Measurements from ENCODE around the gene CCDC66. TPM values are rescaled to one million over a fixed set of nuclear protein-coding genes. Genes with fewer than 3 reads are reported as not detected.

The CCDC66 gene
- total RNA-seq (10 to 100 TPM; 19.4 to 24.3 TPM), polyA plus RNA-seq (ENCODE audit: insufficient read length in 6 of 6) (10 to 100 TPM; 47.3 to 66.6 (median 56.3) TPM)
- long read RNA-seq, donor 1, partial matches to known transcripts = 70 of 76 reads
- long read RNA-seq, donor 1, other reads (novel, unspliced or antisense) = 0 of 76 reads
- long read RNA-seq, donor 2, partial matches to known transcripts = 0 of 5 reads
- long read RNA-seq, donor 2, other reads (novel, unspliced or antisense) = 0 of 5 reads
- long read RNA-seq, donor 3, partial matches to known transcripts = 8 of 12 reads
- long read RNA-seq, donor 3, other reads (novel, unspliced or antisense) = 0 of 12 reads
- long read RNA-seq, donor 4, partial matches to known transcripts = 2 of 4 reads
- long read RNA-seq, donor 4, other reads (novel, unspliced or antisense) = 2 of 4 reads
- long read RNA-seq, donor 5, partial matches to known transcripts = 5 of 9 reads
- long read RNA-seq, donor 5, other reads (novel, unspliced or antisense) = 0 of 9 reads
- long read RNA-seq, donor 6, partial matches to known transcripts = 0 of 3 reads
- long read RNA-seq, donor 6, other reads (novel, unspliced or antisense) = 0 of 3 reads
- long read RNA-seq, donor 7 = 0 reads
- long read RNA-seq, donor 8, partial matches to known transcripts = 25 of 29 reads
- long read RNA-seq, donor 8, other reads (novel, unspliced or antisense) = 0 of 29 reads
- long read RNA-seq, donor 9 = 0 reads
- long read RNA-seq, donor 10, partial matches to known transcripts = 1 of 1 reads
- long read RNA-seq, donor 10, other reads (novel, unspliced or antisense) = 0 of 1 reads
- long read RNA-seq, donor 11 = 0 reads
- long read RNA-seq, donor 12, partial matches to known transcripts = 18 of 20 reads
- long read RNA-seq, donor 12, other reads (novel, unspliced or antisense) = 0 of 20 reads

DNA sequence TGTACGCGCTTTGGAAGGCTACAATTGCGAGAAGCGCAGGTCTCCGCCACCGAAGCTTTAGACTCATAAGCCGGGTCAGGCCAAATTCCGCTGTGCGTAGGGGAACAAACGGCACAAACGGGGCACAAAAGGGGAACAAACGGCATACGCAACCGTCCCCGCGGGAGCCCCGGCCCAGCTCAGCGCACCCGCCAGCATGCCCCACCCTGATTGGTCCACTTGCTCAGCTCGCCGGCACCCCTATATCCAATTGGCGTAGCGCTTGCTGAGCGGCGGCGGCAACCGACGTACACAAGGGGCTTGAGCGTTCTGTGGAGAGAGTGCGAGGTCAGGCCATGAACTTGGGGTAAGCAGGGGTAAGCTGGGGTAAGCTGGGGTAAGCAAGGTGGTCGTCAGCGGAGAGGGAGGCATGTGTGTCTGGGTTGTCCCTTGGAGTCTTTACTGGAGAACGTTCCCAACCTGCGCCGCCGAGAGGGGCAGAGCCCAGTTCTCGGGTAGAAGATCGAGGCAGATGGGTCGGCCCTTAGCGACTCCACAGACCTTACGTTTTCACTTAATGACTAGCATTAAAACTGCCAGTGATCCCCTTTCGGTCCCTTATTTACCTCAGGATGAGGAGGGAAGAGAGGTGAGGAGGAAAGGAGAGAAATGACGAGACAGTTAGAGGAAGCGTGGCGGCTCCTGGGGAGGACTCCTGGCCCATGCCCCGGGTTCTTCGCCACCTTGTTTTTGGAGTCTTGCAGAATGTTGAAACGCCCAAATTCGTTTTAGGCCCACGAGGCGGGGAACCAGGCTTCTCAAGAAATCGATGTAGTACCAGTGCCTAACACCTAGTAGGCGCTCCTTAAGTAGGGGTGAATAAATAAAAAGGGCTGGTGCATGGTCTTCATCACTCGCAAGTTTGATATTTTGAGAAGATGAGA is at the start of gene CCDC66:
Gene CCDC66, plus strand, starts transcription at position 268 of the 923 bp plus-strand sequence. Its CDS starts 68 bp downstream, at position 336.
- no peaks in the 10 kb centered on the region for H3K9me3 ChIP-seq
- intact Hi-C loops (cut with DNase I) = no loop called here
- H3K4me3 ChIP-seq = peak within 1 kb of the TSS; percentile 80 to 81
- H3K36me3 ChIP-seq = peaks cover 0 to 25% of the 10 kb centered on the region in 2 donors
- H3K27me3 ChIP-seq = no peaks in the 10 kb centered on the region
- TF ChIP-seq, protein P1, sequence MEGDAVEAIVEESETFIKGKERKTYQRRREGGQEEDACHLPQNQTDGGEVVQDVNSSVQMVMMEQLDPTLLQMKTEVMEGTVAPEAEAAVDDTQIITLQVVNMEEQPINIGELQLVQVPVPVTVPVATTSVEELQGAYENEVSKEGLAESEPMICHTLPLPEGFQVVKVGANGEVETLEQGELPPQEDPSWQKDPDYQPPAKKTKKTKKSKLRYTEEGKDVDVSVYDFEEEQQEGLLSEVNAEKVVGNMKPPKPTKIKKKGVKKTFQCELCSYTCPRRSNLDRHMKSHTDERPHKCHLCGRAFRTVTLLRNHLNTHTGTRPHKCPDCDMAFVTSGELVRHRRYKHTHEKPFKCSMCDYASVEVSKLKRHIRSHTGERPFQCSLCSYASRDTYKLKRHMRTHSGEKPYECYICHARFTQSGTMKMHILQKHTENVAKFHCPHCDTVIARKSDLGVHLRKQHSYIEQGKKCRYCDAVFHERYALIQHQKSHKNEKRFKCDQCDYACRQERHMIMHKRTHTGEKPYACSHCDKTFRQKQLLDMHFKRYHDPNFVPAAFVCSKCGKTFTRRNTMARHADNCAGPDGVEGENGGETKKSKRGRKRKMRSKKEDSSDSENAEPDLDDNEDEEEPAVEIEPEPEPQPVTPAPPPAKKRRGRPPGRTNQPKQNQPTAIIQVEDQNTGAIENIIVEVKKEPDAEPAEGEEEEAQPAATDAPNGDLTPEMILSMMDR (IDR thresholded peaks at IDR 0.05) = peak; percentile 55 to 66
- ATAC-seq (peak; percentile 99), DNase-seq (peak; percentile 94 to 98 (median 96))
- peak within 1 kb of the TSS; percentile 85 to 90 for H3K27ac ChIP-seq
- peaks cover 0 to 20% of the 10 kb centered on the region in 2 donors for H3K4me1 ChIP-seq

DNA sequence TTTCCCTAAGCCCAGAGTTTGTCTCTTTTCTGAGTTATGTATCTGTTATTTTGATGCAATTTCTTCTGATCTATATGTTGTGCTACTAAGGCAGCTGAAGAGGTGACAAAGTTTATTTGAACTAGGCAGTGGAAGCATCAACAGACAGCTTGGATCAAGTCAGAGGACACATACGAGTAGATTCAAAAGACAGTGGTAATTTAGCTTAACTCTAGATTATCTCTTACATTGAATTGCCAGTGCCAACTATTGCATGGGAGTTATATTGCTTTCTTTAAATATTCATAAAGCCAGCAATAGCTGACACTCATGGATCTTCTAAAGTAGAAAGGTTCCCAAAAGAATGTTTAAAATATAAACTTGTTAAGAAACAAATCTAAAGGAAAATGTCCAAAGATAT is 37.3 kb upstream of the CCDC66 start:
- intact Hi-C loops (cut with DNase I) = no loop called here

DNA sequence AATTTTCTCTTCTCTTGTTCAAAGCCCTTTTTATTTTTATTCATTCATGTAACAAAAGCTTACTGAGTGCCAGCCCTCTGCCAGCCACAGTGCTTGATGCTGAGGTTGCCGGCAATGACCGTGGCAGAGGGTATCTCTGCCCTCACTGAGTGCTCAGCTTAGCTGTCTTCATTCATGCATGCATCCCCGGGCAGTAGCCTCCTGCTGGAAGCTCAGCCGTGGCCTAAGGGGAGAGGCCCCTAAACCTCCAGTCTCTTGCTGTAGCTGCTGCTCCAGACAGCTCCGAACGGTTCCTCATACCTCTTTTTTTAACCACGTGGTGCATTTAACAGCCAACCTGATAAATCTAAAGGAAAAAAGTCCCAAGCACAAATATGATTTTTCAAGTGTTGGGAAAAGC is 34.6 kb upstream of the CCDC66 start:
- intact Hi-C loops (cut with DNase I) = no loop called here
- no peak overlapping the region for H3K4me3 ChIP-seq
- DNase-seq = no peak
- no peaks in the 10 kb centered on the region for H3K27me3 ChIP-seq
- ATAC-seq = no peak
- no peaks in the 10 kb centered on the region for H3K9me3 ChIP-seq
- TF ChIP-seq, protein P1 (IDR thresholded peaks at IDR 0.05) = no peak
- no peak overlapping the region for H3K27ac ChIP-seq
- no peaks in the 10 kb centered on the region for H3K4me1 ChIP-seq
- H3K36me3 ChIP-seq = no peaks in the 10 kb centered on the region

More for the DNA sequence above, 37.3 kb upstream of the CCDC66 start:
- Histone ChIP-seq H3K4me1 (no peaks in the 10 kb centered on the region), H3K27ac (no peak overlapping the region), H3K4me3 (no peak overlapping the region), H3K36me3 (no peaks in the 10 kb centered on the region), H3K27me3 (no peaks in the 10 kb centered on the region), H3K9me3 (no peaks in the 10 kb centered on the region)
- TF ChIP-seq, protein P1 (IDR thresholded peaks at IDR 0.05) = no peak
- DNase-seq (no peak), ATAC-seq (no peak)

DNA sequence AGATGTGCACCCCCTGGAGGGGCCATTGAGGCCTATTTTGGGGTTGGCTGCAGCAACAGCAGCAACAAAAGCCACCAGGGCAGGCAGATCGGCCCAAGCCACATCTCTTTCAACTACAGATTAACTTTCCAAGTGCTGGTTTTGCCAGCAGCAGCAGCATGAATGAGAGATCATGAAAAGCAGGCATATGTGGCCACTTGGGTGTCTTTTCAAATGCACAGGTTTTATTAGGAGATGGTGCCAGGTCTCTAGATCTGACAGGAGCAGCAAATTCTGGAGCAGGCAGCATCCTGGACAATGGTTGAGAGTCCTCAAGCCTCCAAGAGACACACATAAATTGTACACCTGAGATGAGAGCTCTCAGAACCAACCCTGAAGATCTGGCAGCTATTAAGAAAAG is 31.7 kb upstream of the CCDC66 start:
- ATAC-seq (no peak), DNase-seq (no peak)
- TF ChIP-seq, protein P1 (IDR thresholded peaks at IDR 0.05) = no peak
- no peak overlapping the region for H3K27ac ChIP-seq
- H3K4me1 ChIP-seq = no peaks in the 10 kb centered on the region
- no peak overlapping the region for H3K4me3 ChIP-seq
- intact Hi-C loops (cut with DNase I) = no loop called here
- no peaks in the 10 kb centered on the region for H3K27me3 ChIP-seq
- no peaks in the 10 kb centered on the region for H3K9me3 ChIP-seq
- H3K36me3 ChIP-seq = no peaks in the 10 kb centered on the region
